Tibial nerve (tissue), 3 donors: ENCODE results near the gene FAM174C.

Experiments used
- POLR2A ChIP-seq, 2 donors: fragments of 450-650 bp; IDR thresholded peaks; one replicate each; pipeline ENCODE4 v1.6.1; 2017; ENCODE audit warnings: antibody characterized with exemption in 2 of 2, mild to moderate bottlenecking in 2 of 2, moderate library complexity in 2 of 2
- TF ChIP-seq, protein P1 (sequence below), 5 experiments: fragments of 200-600 bp in 3 of 5; fragments of 450-650 bp in 2 of 5; sonication (generic) in 3 of 5; IDR thresholded peaks; one replicate each; pipeline ENCODE4 v1.5.1; 2016 to 2019; ENCODE audit warnings: antibody characterized with exemption in 5 of 5, mild to moderate bottlenecking in 3 of 5, moderate library complexity in 2 of 5

- TF ChIP-seq, protein P1, sequence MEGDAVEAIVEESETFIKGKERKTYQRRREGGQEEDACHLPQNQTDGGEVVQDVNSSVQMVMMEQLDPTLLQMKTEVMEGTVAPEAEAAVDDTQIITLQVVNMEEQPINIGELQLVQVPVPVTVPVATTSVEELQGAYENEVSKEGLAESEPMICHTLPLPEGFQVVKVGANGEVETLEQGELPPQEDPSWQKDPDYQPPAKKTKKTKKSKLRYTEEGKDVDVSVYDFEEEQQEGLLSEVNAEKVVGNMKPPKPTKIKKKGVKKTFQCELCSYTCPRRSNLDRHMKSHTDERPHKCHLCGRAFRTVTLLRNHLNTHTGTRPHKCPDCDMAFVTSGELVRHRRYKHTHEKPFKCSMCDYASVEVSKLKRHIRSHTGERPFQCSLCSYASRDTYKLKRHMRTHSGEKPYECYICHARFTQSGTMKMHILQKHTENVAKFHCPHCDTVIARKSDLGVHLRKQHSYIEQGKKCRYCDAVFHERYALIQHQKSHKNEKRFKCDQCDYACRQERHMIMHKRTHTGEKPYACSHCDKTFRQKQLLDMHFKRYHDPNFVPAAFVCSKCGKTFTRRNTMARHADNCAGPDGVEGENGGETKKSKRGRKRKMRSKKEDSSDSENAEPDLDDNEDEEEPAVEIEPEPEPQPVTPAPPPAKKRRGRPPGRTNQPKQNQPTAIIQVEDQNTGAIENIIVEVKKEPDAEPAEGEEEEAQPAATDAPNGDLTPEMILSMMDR (IDR thresholded peaks at IDR 0.05) = no peak
- no peak for TF ChIP-seq POLR2A (IDR thresholded peaks at IDR 0.05)
These were observed 37.7 kb downstream of the FAM174C start for GRCh38 chr19:1312767-1313694.
